GM21390 (cell line): Measurements from ENCODE around the gene KCNB1.
"Not testable (repeated sequence)": the region's sequence is repeated elsewhere in the genome, so short reads cannot be mapped to it uniquely, and the experiment has no call there.

Experiments used
- ATAC-seq: cut with Tn5 transposase; IDR thresholded peaks from one replicate; pipeline ENCODE4 v1.9.1; 2021; ENCODE audit not compliant: unreplicated experiment

KCNB1 gene

GRCh38 chr20:49330701-49331615 is 151.5 kb downstream of the KCNB1 start:
- no peak for ATAC-seq

GRCh38 chr20:49328790-49329189 is 153.7 kb downstream of the KCNB1 start:
- ATAC-seq = no peak

GRCh38 chr20:49326026-49326425 is 156.4 kb downstream of the KCNB1 start:
- no peak for ATAC-seq

GRCh38 chr20:49324306-49324705 is 158.2 kb downstream of the KCNB1 start:
- no peak for ATAC-seq

- ATAC-seq = no peak
Measured at GRCh38 chr20:49323622-49324238, 158.7 kb downstream of the KCNB1 start.

- ATAC-seq = no peak
Measured at GRCh38 chr20:49320460-49320859, 162.0 kb downstream of the KCNB1 start.

- ATAC-seq = no peak
Measured at GRCh38 chr20:49319208-49319809, 163.2 kb downstream of the KCNB1 start.

- no peak for ATAC-seq
Measured at GRCh38 chr20:49318430-49319207, 163.8 kb downstream of the KCNB1 start.

- no peak for ATAC-seq
Measured at GRCh38 chr20:49318091-49318429, 164.4 kb downstream of the KCNB1 start.

GRCh38 chr20:49316704-49317103 is 165.8 kb downstream of the KCNB1 start:
- ATAC-seq = no peak

- no peak for ATAC-seq
Measured at GRCh38 chr20:49315580-49315979, 166.9 kb downstream of the KCNB1 start.

GRCh38 chr20:49314052-49314451 is 168.4 kb downstream of the KCNB1 start:
- not testable (repeated sequence) for ATAC-seq
